HL-60 (cell line): ENCODE measurements around the gene GRIK5.

Experiments used
- DNase-seq, 2 experiments: peaks; one replicate each; pipeline ENCODE4 v3.0.0-alpha.2; 2010 to 2020; ENCODE audit warnings: low read depth in 1 of 2, low spot score in 1 of 2
- H3K27ac ChIP-seq: fragments of 250-450 bp; sonication (Bioruptor Pico); replicated peaks from 2 replicates; pipeline ENCODE4 v1.5.1; 2020; ENCODE audit warnings: mild to moderate bottlenecking, moderate library complexity
- H3K27me3 ChIP-seq: fragments of 250-450 bp; sonication (Bioruptor Pico); 2 replicates; pipeline ENCODE4 v1.5.1; 2021; ENCODE audit warnings: mild to moderate bottlenecking, moderate library complexity; ENCODE audit not compliant: insufficient read depth, poor library complexity, severe bottlenecking
- H3K4me3 ChIP-seq: replicated peaks from 2 replicates; pipeline ENCODE4 v1.5.1; 2011; ENCODE audit warnings: mild to moderate bottlenecking, control low read depth, low read length; ENCODE audit not compliant: insufficient read depth
- CTCF ChIP-seq: IDR thresholded peaks from one replicate; pipeline ENCODE4 v1.5.1; 2011; ENCODE audit warnings: low read length, control low read depth, inconsistent platforms; ENCODE audit not compliant: insufficient read depth
- GABPA ChIP-seq: IDR thresholded peaks from 2 replicates; pipeline ENCODE4 v1.6.1; 2012; ENCODE audit warnings: low read depth
- POLR2AphosphoS5 ChIP-seq: IDR thresholded peaks from 2 replicates; pipeline ENCODE4 v1.6.1; 2012; ENCODE audit warnings: low read depth
- REST ChIP-seq: IDR thresholded peaks from 2 replicates; pipeline ENCODE4 v1.6.1; 2012; ENCODE audit warnings: low read depth; ENCODE audit not compliant: insufficient replicate concordance
- SPI1 ChIP-seq: IDR thresholded peaks from 2 replicates; pipeline ENCODE4 v1.6.1; 2012; ENCODE audit warnings: low read depth, mild to moderate bottlenecking, borderline replicate concordance

The GRIK5 gene

DNA sequence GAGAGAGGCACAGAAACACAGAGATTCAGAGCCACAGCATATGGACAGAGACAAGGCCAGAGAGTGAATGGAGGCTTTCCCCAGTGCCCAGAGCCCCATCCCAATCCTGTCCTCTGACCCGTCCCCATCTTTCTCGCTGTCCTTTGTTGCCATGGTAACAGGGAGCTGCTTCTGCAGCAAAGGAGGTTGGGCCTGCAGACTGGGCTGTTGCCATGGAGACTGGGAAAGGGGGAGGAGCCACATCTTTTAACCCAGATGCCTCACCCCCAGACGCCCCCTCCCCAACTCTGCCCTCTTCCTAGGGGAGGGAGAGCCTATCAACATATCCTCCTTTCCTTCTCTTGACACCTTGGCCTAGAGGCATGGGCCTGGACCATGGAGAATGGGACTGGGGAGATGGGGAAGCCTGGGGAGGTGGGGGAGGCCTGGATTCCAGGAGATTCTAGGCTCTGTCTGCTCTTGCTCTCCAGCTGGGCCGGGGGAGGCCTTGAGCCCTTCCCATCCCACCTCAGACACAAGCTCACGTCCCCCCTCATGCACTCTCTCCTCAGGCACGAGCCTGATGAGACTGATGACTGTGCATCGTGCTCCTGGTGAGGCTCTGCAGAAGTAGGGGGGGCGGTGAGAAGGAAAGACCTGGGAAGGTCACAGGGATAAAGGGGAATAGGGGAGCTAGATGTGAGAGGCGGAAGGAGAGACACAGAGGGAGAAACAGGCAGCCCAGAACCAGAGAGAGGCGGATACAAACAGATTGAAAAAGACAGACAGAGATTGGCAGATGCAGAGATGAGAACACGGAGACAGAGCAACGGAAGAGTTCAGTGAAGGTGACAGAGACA lies 73.8 kb downstream of the GRIK5 start:
- no peak for DNase-seq
- no peak overlapping the region for H3K4me3 ChIP-seq
- H3K27me3 ChIP-seq, result peaks cover 47% of the 10 kb centered on the region

GRCh38 chr19:41994994-41995958 lies 74.7 kb downstream of the GRIK5 start:
- H3K27ac ChIP-seq, result no peak overlapping the region
- peaks cover 49% of the 10 kb centered on the region for H3K27me3 ChIP-seq
- no peak overlapping the region for H3K4me3 ChIP-seq
- no peak for DNase-seq
- no peak for TF ChIP-seq SPI1
- no peak for TF ChIP-seq GABPA
- TF ChIP-seq REST, result no peak
- no peak for TF ChIP-seq POLR2AphosphoS5
- no peak for TF ChIP-seq CTCF

More for the DNA sequence above, 73.8 kb downstream of the GRIK5 start:
- no peak overlapping the region for H3K27ac ChIP-seq
- TF ChIP-seq REST (no peak), SPI1 (no peak), CTCF (no peak), GABPA (no peak), POLR2AphosphoS5 (no peak)

DNA sequence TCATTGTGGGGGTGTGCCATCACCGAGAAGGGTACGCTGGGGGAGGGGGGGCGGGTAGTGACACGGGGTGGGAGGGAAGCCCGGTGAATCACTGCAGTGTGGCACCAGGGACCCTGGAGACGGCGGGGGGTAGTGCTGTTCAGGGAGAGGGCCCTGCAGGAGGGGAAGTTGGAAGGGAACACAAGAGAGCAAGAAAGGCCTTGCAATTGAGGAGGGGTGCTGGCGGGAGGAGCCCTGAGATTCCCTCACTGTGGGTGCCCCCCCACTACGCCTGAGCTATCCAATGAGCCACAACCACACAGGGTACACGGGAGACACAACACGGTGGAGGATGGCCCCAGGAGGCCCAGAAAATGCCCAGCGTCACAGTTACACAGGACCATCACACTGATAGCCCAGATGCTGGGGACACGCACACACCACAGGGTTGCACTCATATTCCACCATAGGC lies 75.5 kb downstream of the GRIK5 start:
- no peak overlapping the region for H3K4me3 ChIP-seq
- DNase-seq, result no peak
- H3K27me3 ChIP-seq, result peaks cover 41% of the 10 kb centered on the region
- TF ChIP-seq SPI1 (no peak), CTCF (no peak), POLR2AphosphoS5 (no peak)
- H3K27ac ChIP-seq, result no peak overlapping the region
